GM12801 (cell line): ENCODE measurements around the gene NFASC.

Experiments
- TF ChIP-seq, protein P1 (sequence below): IDR thresholded peaks from one replicate; pipeline ENCODE4 v1.5.1; 2011; ENCODE audit warnings: control low read depth; ENCODE audit not compliant: insufficient read length; ENCODE audit errors: extremely low read depth

Gene NFASC

DNA sequence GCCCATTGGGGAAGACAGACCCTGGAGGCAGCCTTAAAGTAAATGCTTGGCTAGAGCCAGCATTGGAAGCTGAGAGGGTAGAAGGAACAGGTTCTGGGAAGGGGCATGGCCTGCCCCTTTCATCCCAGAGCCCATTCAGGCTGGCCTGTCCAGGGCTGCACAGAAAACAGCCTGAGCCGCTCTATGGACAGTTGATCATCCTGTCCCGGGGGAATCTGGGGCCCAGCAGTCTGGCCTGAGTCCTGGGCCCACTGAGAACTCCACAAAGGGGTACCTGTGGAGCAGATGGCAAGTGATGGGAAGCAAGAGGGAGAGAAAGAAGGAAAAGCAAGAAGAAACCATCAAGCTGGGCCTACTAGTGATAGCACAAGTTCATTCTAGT, 200.4 kb downstream of the NFASC start:
- TF ChIP-seq, protein P1, sequence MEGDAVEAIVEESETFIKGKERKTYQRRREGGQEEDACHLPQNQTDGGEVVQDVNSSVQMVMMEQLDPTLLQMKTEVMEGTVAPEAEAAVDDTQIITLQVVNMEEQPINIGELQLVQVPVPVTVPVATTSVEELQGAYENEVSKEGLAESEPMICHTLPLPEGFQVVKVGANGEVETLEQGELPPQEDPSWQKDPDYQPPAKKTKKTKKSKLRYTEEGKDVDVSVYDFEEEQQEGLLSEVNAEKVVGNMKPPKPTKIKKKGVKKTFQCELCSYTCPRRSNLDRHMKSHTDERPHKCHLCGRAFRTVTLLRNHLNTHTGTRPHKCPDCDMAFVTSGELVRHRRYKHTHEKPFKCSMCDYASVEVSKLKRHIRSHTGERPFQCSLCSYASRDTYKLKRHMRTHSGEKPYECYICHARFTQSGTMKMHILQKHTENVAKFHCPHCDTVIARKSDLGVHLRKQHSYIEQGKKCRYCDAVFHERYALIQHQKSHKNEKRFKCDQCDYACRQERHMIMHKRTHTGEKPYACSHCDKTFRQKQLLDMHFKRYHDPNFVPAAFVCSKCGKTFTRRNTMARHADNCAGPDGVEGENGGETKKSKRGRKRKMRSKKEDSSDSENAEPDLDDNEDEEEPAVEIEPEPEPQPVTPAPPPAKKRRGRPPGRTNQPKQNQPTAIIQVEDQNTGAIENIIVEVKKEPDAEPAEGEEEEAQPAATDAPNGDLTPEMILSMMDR, result no peak

- TF ChIP-seq, protein P1, result no peak
Observed at GRCh38 chr1:205071801-205072200, 201.1 kb downstream of the NFASC start.

DNA sequence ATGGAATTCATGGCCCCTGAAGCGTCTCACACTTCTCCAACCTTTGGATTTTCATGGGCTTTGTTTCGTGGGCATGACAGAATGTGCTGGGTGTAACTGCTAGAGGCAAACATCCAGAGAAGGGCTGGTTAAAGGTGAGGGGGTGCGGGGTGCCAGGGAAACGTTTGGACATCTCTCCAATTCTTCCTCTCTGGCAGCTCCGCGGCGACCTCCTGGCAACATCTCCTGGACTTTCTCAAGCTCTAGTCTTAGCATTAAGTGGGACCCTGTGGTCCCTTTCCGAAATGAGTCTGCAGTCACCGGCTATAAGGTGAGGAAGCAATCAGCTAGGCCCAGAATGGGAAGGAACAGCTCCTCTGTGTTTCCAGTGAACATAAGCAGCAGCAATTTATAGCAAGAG, 201.6 kb downstream of the NFASC start:
- TF ChIP-seq, protein P1, result no peak
